Astrocyte (in vitro differentiated cells and primary cell): ENCODE data around the gene RBMX2. TPM values are rescaled to one million over a fixed set of nuclear protein-coding genes. Genes with fewer than 3 reads are reported as not detected.

Experiments
- DNase-seq: peaks from one replicate; pipeline ENCODE4 v3.0.0-alpha.2; 2010; ENCODE audit warnings: low read depth
- FAIRE-seq: peaks from 2 replicates; lab custom pipeline; 2011; peaks lifted over from hg19 to GRCh38; lab: Jason Lieb, UNC
- H2AFZ ChIP-seq: 2 replicates; pipeline ENCODE4 v1.6.0; 2012; ENCODE audit warnings: low read depth, low read length, inconsistent platforms
- H3K27ac ChIP-seq: 2 replicates; pipeline ENCODE4 v1.5.1; 2011; ENCODE audit warnings: low read depth, low read length, inconsistent platforms
- H3K27me3 ChIP-seq: 2 replicates; pipeline ENCODE4 v1.6.0; 2011; ENCODE audit warnings: low read length, inconsistent platforms; ENCODE audit not compliant: insufficient read depth
- H3K36me3 ChIP-seq: 2 replicates; pipeline ENCODE4 v1.5.1; 2011; ENCODE audit warnings: low read length, inconsistent platforms; ENCODE audit not compliant: insufficient read depth
- H3K4me1 ChIP-seq: 2 replicates; pipeline ENCODE4 v1.5.1; 2011; ENCODE audit warnings: low read length, inconsistent platforms; ENCODE audit not compliant: insufficient read depth
- H3K4me2 ChIP-seq: 2 replicates; pipeline ENCODE4 v1.6.0; 2012; ENCODE audit warnings: low read length, inconsistent platforms
- H3K4me3 ChIP-seq: 2 replicates; pipeline ENCODE4 v1.5.1; 2011; ENCODE audit warnings: low read depth, mild to moderate bottlenecking, low read length, inconsistent platforms; ENCODE audit not compliant: insufficient read depth
- H3K79me2 ChIP-seq: 2 replicates; pipeline ENCODE4 v1.6.0; 2012; ENCODE audit warnings: mild to moderate bottlenecking, low read length, inconsistent platforms; ENCODE audit not compliant: insufficient read depth
- H3K9ac ChIP-seq: 2 replicates; pipeline ENCODE4 v1.6.0; 2012; ENCODE audit warnings: mild to moderate bottlenecking, low read length, inconsistent platforms
- H3K9me3 ChIP-seq: 2 replicates; pipeline ENCODE4 v1.5.1; 2012; ENCODE audit warnings: low read depth, mild to moderate bottlenecking, low read length, inconsistent platforms; ENCODE audit not compliant: insufficient read depth
- H4K20me1 ChIP-seq: 2 replicates; pipeline ENCODE4 v1.6.0; 2012; ENCODE audit warnings: low read length, inconsistent platforms; ENCODE audit not compliant: insufficient read depth
- H3K27ac Mint-ChIP-seq: one replicate; pipeline ENCODE4 v1.8.0; 2021; ENCODE audit warnings: mild to moderate bottlenecking, mixed read lengths; ENCODE audit not compliant: unreplicated experiment
- H3K27me3 Mint-ChIP-seq: one replicate; pipeline ENCODE4 v1.8.0; 2021; ENCODE audit warnings: low read depth, mixed read lengths; ENCODE audit not compliant: unreplicated experiment
- H3K36me3 Mint-ChIP-seq: one replicate; pipeline ENCODE4 v1.8.0; 2021; ENCODE audit warnings: low read depth, mixed read lengths; ENCODE audit not compliant: unreplicated experiment
- H3K4me1 Mint-ChIP-seq: one replicate; pipeline ENCODE4 v1.8.0; 2021; ENCODE audit warnings: low read depth, mixed read lengths; ENCODE audit not compliant: unreplicated experiment
- H3K4me3 Mint-ChIP-seq: one replicate; pipeline ENCODE4 v1.8.0; 2021; ENCODE audit warnings: mild to moderate bottlenecking, moderate library complexity, mixed read lengths; ENCODE audit not compliant: unreplicated experiment
- H3K9me3 Mint-ChIP-seq: one replicate; pipeline ENCODE4 v1.8.0; 2021; ENCODE audit warnings: mild to moderate bottlenecking, mixed read lengths; ENCODE audit not compliant: unreplicated experiment
- EZH2 ChIP-seq: IDR thresholded peaks from 2 replicates; pipeline ENCODE4 v1.6.1; 2012; ENCODE audit warnings: mild to moderate bottlenecking, low read length, inconsistent platforms; ENCODE audit not compliant: insufficient read depth
- total RNA-seq: library from RNA; stranded (reverse); gene quantifications from 2 replicates; pipeline ENCODE4 v1.2.1, GENCODE V29; 2021
- TF ChIP-seq, protein P1 (sequence below): IDR thresholded peaks from 2 replicates; pipeline ENCODE4 v1.5.1; 2011; ENCODE audit warnings: low read depth, mild to moderate bottlenecking, inconsistent platforms, low read length, moderate library complexity; ENCODE audit not compliant: insufficient read depth

Gene RBMX2
- total RNA-seq, 1 donor from 2014 or later: 19.7 TPM

DNA sequence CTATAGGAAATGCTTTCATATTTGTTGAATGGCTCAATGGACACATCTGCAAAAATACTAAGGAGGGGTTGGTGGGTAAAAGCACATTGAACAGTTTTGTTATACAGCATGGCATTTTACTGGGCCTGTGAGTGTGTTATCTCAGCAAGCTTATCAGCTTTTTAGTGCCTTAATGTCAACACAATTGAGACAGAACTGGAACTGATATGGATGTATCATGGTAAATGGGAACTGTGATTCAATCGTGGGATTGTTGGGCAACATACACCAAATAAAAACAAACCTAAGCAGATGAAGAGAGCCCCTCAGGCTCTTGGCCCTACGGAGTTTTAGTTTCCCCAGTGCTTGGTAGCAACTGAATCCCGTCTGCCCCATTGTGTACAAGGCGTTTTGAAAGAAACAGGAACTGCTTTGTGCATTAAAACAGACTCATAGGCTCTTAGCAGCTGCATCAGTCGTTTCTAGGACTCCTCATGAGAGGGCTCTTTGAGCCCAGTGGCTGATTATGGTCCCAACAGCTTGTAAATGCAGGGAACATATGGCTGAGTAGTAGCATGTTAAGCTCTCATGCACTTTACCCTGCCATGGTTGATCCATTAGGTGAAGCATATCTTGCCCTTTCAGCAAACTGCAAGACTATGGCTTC is 23.6 kb upstream of the RBMX2 start:
- Mint-ChIP-seq H3K36me3 (no peaks in the 10 kb centered on the region), H3K4me1 (no peaks in the 10 kb centered on the region), H3K27me3 (no peaks in the 10 kb centered on the region), H3K4me3 (no peak overlapping the region), H3K27ac (no peak overlapping the region), H3K9me3 (no peaks in the 10 kb centered on the region)
- Histone ChIP-seq H3K4me3 (no peak overlapping the region), H3K79me2 (no peaks in the 10 kb centered on the region), H2AFZ (no peak overlapping the region), H3K27ac (no peak overlapping the region), H4K20me1 (no peaks in the 10 kb centered on the region), H3K36me3 (peaks cover 2% of the 10 kb centered on the region), H3K27me3 (no peaks in the 10 kb centered on the region), H3K9me3 (no peaks in the 10 kb centered on the region), H3K4me2 (no peak overlapping the region), H3K9ac (no peak overlapping the region), H3K4me1 (no peaks in the 10 kb centered on the region)
- DNase-seq (no peak), FAIRE-seq (peak; percentile 49)
- TF ChIP-seq, protein P1, sequence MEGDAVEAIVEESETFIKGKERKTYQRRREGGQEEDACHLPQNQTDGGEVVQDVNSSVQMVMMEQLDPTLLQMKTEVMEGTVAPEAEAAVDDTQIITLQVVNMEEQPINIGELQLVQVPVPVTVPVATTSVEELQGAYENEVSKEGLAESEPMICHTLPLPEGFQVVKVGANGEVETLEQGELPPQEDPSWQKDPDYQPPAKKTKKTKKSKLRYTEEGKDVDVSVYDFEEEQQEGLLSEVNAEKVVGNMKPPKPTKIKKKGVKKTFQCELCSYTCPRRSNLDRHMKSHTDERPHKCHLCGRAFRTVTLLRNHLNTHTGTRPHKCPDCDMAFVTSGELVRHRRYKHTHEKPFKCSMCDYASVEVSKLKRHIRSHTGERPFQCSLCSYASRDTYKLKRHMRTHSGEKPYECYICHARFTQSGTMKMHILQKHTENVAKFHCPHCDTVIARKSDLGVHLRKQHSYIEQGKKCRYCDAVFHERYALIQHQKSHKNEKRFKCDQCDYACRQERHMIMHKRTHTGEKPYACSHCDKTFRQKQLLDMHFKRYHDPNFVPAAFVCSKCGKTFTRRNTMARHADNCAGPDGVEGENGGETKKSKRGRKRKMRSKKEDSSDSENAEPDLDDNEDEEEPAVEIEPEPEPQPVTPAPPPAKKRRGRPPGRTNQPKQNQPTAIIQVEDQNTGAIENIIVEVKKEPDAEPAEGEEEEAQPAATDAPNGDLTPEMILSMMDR: no peak
- TF ChIP-seq EZH2: no peak

DNA sequence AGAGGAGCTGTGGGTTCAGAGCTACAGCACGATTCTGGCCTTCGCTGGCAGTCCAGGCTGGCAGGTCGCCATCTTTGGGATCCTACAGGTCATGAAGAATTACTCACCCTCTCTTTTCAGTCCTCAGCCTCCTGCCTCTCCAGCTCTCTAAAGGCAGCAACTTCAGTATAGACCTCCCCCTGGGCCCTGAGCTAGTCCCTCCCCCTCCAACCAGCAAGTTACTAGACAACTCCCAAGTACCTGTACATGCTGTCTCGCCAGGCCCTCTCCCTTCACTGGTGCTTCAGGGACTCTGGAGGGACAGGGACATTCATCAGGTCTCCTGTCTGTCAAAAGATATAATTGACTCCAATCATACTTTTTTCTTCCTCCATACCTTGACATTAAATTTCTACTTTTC is 16.3 kb upstream of the RBMX2 start, which contains the start of gene GPR119:
GPR119 (minus strand) TSS at position 155 of the 400 bp plus-strand sequence. CDS start 227 bp downstream, outside the sequence.
- no peak within 1 kb of the TSS for H3K4me3 Mint-ChIP-seq

More for the DNA sequence above, 16.3 kb upstream of the RBMX2 start, which contains the start of gene GPR119:
- Histone ChIP-seq H3K27me3 (no peaks in the 10 kb centered on the region), H3K4me3 (no peak within 1 kb of the TSS), H3K79me2 (no peaks in the 10 kb centered on the region), H3K9me3 (no peaks in the 10 kb centered on the region), H3K36me3 (no peaks in the 10 kb centered on the region), H3K4me2 (no peak within 1 kb of the TSS), H3K9ac (no peak within 1 kb of the TSS), H3K27ac (no peak within 1 kb of the TSS), H4K20me1 (no peaks in the 10 kb centered on the region), H2AFZ (no peak within 1 kb of the TSS), H3K4me1 (no peaks in the 10 kb centered on the region)
- no peaks in the 10 kb centered on the region for H3K9me3 Mint-ChIP-seq
- no peaks in the 10 kb centered on the region for H3K36me3 Mint-ChIP-seq
- no peak for FAIRE-seq
- peaks cover 2% of the 10 kb centered on the region for H3K27me3 Mint-ChIP-seq
- TF ChIP-seq EZH2: no peak
- TF ChIP-seq, protein P1: no peak
- H3K27ac Mint-ChIP-seq: no peak within 1 kb of the TSS
- H3K4me1 Mint-ChIP-seq: no peaks in the 10 kb centered on the region
- DNase-seq: no peak
